Tongue (tissue), 2 donors: Measurements from ENCODE around the gene CCDC86. TPM values are rescaled to one million over a fixed set of nuclear protein-coding genes. Genes with fewer than 3 reads are reported as not detected.

Experiments used
- DNase-seq: peaks from one replicate; pipeline ENCODE4 v3.0.0-alpha.2; 2015
- total RNA-seq: library from RNA; depleted of rRNA; stranded (reverse); fragments of >200 nt; gene quantifications from one replicate; pipeline ENCODE4 v1.2.3, GENCODE V29; 2014

The CCDC86 gene
- total RNA-seq, 1 donor from 2014 or later: 10.3 TPM

DNA sequence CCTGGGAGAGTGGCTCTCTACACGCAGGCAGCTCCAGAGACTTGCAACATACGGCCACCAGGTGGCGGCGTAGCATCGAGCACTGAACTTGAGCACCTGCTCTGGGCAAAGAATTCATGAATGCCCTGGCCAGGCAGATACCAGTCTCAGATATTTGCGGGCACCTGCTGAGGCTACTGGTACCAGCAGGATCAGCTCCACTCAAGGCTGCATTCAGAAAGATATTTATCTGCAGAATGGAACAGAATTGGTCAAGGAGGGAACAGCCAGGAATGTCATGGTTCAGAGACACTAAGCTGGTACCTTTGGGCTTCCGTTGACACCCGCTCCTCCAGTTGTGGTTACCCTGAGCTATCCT, 10.8 kb upstream of the CCDC86 start:
- peak; percentile 92 for DNase-seq

DNA sequence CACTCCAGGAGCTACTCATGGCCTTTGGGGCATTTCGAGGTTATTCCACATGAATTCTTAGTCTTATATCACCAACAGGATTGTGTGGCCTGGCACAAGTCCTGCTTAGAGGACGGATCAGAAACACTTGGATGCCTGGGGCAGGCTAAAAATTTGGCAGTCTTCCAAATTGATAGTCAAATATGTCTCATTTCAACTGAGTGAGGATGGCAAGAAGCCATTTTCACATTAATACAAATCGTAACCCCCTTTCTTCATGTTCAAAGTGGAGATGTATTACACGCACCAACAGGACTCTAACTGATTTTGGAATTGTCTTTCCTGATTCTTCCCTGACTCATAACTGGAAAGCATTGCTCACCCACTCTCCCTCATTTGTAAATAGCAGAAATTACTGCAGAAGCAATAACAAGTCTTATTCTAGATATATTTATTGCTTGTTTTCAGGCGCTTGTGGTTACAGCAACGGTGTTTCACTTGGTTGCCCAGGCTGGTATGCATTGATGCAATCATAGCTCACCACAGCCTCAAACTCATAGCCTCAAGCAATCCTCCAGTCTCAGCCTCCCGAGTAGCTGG, 10.3 kb upstream of the CCDC86 start:
- no peak for DNase-seq

DNA sequence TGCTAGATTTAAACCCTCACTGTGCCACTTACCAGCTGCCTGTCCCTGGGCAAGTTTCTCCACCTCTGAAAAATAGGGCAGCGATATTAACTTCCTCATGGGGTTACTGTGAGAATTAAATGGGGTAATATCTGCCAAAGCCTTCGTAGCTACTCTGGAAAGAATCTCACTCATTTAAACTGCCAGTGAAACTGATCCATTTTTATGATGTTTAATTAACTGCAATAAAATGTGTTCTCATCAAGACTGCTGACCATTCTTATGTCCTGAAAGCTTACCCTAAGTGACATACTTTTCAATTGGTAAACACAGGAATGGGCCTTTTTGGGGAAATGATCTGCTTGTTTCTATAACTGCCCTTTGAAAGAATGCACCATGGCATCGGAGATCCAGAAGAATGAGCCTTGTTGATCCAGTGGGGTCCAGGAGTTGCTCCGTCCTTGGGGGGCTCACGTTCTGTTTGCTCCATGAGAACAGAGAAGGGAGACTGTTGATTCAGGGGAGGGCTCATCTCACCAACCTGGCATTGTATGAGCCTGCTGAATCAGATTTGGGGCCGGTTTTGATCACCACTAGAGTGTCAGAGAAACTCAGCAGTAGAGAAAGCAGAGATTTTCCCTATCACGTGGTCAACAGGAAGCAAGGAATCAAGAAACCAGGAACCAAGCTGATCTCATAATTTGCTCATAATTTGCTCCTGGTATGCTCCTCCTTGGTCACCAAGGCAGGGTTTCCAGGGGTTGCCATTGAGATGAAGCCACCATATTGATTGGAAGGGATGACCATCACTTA, 7.0 kb upstream of the CCDC86 start:
- DNase-seq: no peak

DNA sequence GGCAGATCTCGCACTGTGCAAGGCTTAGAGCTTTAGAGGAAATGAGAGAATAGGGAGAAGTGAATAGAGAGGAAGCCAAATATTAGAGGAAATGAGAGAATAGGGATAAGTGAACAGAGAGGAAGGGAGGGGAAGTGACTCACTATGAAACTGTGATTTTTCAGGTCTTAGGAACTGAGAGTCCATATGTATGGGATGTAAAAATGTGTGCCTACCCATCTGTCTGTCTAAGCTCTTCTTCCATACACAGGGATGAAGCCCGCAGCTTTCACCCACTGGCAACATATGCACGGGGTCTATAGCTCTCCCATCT, 6.4 kb upstream of the CCDC86 start:
- no peak for DNase-seq

DNA sequence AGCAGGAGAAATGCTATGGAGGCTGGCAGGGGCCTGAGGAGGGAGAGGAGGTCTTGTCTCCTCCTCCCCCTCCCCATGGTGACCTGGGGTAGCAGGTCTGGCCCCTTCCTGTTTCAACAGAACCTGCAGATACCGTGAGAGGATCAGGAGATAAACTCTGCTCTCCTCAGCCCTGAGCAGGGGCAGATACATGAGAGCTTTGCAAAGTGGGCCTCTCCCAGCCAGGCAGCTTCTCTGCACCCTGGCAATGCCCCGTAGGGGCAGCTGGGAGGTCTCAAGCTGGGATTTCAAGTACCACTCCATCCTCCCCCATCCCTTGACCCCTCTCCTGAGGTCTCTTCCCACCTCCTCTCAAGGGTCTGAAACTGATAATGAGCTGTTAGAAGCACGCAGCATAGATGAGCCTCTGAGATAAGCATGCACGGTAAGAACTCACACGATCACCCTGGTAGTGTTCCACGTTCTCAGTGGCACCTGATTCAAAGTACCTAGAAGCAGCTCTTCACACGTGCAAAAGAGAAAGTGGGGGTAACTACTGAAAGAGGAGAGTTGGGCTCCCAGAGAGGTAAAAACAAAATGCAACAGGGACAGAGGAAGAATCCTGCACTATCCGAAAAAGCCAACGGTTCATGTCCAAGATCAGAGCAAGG, 4.9 kb upstream of the CCDC86 start:
- no peak for DNase-seq

DNA sequence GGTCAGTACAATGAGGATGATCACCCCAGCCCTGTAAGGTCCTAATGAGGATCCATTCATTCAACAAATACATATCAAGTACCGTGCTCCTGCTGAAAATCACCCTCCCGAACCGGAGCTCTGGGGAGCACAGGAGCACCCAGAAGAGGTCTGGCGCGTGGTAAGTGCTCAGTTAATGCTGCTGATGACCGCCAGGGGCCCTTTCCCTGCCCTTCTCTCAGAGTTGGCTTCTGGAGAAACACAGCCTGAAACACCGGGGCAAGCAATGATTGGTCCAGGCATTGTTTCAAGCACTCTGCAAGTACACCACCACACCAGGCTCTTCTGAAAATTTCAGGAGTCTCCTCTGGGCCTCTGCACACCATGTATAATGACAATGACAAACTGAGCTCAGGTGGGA, 3.8 kb upstream of the CCDC86 start:
- DNase-seq: no peak

DNA sequence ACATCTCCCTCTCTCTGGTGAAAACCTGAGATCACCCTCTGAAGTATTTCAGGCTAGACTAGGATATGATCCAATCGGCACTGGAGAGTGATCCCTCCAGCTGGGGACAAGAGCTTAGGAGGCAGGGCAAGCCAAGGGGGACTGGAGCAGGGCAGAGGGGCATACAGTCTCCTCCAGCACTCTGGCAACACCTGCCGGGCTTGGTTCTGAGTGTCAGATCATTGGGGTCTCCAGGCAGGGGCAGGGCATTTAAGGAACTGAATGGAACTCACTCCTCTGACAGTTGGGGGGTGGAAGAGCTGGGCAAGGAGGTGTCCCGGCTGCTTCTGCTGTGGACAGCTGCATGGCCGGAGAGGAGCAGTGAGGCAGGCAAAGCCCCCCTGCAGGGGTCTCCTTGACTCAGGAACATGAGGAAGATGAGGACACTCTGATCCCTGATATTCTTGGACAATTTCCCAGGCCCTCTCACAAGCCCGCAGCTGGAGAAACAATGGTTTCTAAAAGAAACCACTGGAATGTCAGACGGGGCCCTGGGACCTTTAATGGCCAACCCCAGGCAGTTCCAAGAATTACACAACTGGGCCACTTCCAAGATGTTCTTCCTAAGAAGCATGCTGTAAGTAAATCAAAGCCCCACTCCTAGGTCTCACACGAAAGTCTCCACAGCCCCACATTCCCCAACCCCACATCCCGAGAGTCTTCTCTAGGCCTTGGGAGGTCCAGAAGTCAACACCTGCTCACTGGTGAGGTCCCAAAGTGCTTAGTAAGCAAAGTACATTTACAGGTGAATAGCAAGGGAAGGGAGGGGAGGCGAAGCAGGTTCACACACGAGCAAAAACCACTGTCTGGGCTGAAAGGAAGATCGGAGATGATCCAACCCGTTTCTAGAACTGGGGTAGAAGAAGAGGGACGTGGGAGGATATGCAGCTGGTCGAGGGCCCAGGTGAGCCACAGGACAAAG, 1.2 kb upstream of the CCDC86 start:
- peak; percentile 86 for DNase-seq

DNA sequence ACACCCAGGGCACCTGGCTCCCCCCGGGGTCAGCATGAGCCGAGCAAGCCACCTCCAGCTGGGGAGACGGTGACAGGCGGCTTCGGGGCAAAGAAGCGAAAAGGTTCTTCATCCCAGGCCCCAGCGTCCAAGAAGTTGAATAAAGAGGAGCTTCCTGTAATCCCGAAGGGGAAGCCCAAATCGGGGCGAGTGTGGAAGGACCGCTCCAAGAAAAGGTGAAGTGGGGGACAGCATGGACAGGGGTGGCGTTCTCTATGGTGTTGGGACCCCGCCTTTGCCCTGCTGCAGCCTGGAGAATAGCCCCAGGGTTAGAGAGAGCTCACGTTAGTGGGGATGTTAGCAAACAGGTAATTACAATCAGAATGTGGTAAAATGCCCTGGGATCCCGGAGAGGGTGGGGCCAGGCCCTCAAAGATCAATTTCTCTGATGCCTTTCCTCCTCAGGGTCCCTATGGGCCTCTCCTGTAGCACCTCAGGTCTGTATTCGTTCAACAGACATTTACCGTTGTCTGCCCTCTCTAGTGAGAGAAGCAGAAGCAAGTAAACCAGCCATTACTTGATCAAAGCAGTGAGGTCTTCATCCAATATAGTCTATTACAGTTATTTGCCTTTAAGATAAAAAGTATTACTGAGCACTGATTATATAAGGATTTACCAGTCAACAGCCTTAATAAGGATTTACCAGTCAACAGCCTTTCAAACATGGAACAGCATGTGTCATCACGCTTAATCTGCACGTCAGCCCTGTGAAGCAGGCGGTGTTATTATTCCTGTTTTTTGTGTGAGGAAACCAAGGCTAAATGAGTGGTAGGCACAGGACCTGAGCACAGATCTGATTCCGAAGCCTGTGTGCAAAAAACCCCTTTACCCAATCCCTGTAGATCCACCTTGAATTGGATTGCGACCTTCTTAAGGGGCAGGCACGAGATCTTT, 1.0 kb downstream of the CCDC86 start:
- DNase-seq: peak; percentile 22

DNA sequence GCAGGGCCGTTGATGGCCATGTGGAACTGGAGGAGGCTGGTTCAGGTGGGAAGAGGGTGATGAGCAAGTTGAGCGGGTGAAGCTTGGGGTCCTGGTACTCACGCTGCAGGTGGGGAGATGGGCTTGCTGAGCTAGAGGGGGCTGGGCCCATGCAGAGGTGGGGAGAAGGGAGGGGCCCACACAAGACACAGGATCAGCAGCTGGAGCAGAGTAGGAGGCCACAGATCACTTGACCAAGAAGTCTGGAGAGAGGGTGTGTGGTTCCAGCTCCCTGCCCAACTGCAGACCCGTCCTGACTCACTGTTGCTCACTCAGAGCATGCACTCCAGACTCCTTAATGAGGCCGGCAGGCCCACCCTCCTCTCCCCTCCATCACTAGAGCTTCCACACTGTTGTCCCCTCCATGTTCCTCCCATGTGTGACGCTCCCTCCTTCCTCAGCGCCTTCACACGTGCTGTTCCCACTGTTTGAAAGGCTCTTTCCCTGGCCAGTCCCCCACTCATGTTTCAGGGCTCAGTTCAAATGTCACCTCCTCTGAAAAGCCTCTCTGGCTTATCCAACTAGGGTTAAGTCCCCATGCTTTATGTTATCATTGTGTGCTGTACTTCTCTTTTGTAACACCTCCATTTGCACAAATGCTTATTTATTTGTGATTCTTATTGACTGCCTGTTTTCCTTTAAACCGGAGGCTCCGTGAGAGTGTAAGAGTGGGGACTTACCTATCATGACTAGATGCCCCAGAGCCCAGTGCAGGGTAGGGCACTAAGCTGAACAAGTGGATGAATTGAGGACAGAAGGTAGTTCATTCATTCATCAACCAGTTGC, 2.3 kb downstream of the CCDC86 start:
- DNase-seq: no peak

DNA sequence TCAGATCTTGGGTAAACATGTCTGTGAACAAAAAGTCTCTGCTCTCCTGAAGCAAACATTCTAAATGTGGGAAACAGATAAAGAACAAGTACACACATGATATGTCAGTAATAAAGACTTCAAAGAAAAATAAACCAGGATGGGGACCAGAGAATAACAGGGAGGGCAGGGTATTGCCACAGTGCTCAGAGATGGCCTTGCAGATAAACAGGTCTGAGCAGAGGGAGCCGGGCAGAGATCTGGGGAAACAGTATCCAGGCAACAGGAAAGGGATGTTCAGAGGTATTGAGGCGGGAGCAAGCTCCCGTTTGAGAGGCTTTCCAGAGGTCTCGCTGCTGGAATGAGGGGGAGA, 2.9 kb downstream of the CCDC86 start:
- no peak for DNase-seq

DNA sequence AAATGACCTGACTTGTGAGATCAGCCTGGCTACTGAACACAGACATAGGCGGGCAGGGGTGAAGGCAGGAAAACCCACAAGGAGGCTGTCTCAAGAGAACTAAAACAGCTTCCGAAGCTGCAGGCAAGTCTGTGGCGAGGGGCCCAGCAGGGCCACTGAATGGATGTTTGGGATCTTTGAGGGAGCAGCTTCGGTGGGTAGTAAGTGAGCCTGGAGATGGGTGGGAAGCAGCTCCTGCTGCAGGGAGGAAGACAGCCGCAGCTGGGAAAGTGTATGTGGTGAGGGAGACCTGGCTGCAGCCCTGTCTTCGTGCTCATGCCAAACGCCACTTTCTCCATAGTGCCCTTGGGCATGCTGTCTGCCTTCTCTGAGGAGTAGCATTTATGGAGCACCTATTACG, 3.4 kb downstream of the CCDC86 start:
- no peak for DNase-seq

DNA sequence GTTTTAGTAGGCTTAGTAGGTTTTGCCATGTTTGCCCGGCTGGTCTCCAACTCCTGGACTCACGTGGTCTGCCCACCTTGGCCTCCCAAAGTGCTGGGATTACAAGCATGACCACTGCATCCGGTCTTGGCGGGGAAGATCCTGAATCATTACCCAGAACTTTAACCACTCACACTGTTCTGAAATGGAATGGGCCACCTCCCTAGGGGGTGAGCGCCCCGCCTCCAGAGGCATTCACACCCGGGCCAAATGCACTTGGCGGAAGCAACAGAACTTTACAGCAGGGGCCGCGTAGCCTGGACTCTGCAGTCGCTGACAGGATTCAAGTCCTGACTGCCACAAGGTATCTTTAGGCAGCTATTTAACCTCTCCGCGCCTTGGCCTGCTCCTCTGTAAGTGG, 5.4 kb downstream of the CCDC86 start:
- DNase-seq: no peak

DNA sequence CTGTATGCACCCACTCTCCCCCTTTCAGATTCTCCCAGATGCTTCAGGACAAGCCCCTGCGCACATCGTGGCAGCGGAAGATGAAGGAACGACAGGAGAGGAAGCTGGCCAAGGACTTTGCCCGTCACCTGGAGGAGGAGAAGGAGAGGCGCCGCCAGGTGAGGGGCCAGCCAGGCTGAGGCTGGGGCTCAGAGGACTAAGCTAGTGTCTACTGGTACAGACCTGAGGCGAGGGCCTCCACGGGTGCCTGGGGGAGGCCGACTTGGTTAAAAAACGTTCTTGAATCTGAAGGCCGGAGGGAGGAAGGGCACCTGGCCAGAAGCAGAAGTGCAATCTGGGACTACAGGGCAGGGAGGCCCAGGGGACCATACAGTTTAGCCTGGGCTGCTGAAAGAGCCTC, 6.0 kb downstream of the CCDC86 start:
- DNase-seq: no peak

DNA sequence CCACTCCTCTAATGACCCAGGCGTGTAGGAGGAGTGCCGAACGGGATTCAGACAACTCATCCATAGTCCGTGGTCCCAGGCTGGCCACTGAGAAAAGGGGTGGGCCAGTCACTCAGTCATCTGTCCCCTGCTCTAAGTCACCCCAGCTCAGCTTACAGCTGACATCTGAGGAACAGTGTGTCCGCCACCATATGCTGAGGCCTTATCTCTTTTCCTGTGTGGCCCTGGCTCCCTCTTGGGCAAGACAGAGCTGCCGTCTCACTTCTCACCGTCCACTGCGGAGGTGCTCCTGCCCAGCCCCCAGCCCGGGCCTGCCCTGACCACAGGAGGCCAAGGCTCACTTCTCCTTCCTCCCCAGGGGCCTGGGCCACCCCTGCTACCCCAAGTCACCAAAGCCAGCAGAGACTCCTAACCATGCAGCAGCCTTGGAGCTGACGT, 6.8 kb downstream of the CCDC86 start:
- no peak for DNase-seq

DNA sequence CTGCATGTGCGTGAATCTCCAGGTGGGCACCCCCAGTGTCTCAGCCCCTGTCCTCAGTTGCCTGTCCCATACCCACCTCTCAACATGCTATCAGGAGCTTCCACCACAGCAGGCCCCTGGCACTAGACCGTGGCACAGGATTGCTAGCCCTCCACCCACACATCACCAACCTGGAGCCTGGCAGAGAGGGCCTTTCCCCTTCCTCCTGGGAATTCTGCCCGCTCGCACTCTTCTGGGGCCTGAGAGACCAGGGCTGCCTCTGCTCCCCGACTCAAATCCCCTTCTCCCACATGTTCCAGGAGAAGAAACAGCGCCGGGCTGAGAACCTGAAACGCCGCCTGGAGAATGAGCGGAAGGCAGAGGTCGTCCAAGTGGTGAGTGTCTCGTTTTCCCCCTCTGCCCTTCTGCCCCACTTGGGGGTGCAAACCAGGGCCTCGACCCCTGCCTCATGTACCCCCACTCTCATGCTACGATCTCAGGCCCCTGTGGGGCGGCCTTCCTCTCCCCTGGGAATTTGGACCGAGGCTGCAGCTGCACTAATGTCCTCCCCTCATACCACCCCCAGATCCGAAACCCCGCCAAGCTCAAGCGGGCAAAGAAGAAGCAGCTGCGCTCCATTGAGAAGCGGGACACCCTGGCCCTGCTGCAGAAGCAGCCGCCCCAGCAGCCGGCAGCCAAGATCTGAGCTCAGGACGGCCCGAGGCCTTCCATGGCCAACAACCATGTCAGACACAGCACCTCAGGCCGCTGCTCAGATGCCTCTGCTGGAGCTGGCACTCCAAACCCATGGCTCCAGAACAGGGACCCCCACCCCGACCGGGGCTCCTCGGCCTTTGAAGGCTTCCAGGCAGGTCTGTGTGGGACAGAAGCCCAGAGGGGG, 8.0 kb downstream of the CCDC86 start:
- no peak for DNase-seq

DNA sequence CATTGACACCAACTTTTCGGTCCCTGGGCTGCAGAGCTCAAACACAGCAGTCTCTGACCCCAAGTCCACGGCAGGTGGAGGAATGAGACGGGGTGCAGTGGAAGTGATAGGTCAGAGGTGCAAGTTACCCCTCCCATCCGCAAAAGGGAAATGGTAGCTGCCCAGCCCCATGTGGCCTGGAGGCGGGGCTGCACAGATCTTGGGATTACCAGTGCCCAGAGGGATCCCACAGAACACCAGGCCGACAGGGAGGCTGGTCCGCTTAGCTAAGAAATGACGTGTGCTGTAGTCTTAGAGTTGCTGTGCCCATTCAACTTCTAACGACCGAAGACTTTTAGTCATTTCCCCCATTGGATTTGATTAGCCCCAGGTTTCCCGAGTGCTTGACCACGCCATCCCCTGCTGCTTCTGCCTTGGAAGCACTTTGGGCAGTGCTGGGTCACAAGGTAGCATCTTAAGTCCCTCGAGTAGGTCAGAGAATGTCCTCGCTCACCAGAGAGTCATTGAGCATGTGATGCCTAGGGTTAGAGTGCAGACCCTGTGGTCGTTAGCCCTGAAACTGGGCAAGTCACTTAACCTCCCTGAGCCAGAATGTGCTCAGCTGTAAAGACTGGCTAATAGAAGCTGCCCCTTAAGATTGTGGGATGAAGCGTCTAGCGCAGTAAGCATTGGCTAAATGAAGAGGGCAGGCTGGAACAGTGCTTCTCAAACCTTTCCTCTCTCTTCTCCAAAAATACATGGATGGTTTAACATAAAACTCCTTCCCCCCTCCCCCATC, 9.6 kb downstream of the CCDC86 start:
- DNase-seq: no peak

DNA sequence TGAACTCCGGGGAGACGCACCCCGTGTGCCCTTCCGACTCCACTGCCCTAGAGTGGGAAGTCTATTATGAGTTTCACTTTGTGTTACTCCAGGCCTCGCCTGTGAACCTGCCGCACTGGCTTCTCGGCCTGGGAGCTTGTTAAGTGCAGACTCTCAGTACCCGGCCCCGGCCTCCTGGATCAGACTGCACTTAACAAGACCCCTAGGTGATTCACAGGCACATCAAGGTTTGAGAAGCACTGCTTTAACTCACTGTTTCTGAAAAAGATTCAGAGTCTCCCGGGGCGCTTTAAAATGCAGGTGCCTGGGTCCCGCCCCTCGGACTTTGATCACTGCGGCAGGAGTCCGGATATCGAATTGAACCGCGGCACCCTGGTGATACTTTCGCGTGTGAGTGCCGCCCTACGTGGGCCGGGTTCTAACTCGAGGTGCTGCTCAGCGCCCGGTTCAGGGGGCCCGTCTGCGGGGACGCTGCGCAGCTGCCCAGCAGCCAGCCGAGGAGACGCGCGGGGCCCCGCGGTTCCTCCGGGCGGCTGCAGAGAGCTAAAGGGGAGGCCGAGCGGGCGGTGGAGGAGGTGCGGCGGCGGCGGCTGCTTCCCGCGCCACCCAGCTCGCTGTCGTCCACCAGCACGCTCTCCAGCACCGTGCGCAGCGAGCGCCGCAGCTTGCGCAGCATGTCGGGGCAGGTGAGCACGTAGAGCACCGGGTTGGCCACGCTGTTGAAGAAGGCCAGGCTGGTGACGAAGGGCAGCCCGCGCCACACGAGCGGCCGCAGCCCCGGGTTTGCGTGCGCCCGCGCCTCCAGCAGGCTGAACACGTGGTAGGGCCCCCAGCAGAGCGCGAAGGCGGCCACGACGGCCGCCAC, 10.4 kb downstream of the CCDC86 start:
- DNase-seq: peak; percentile 28
